ENCODE measurements around the gene C10orf90.
"Not testable (repeated sequence)": the region's sequence is repeated elsewhere in the genome, so short reads cannot be mapped to it uniquely, and the experiment has no call there.

The C10orf90 gene

DNA sequence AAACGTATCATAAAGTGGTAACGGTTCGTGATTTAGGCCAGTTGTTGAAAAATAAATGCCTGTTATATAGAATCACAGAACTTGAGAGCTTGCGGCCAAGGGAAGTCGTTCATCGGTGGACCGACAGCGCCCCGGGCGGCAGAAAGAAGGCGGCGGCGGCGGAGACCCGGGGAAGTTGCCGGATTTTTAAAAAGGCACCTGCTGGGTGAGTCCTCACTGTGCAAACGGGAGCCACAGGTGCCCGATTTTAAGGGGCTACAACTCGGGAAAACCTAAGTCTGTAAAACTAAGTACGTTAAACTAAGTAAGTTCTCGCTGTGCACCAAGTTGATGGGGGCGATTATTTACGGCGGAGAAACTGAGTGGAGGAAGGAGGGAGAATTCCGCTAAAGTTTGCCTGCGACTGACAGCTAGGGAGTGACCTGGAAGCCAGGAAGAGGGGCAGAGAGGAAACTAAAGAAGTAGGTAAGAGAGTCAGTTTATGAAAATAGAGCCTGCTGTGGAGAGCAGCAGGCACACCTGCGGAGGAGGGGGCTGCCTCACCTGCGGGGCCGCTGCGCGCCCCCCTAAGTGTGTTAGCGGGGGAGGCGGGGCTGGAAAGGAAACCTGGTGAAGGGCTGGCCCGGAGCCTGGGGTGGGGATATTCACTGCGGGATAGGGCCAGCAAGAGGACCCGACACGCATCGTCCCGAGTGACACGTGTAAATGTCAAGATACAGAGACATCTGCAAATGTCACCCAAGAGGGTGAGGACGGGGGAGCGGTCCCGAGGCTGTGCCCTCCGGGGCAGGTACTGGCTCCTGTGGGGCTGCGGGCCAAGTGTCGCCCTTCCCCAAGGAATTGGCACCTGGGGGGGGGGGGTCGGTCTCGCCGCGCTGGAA is 283.2 kb downstream of the C10orf90 start:
- Histone ChIP-seq H3K79me1 (ENCODE audit: low read depth, low read length) (no peaks in the 10 kb centered on the region), H3K27ac (replicated peaks; ENCODE audit: low read length) (no peak overlapping the region), H2AK5ac (ENCODE audit: low read depth, low read length) (no peak overlapping the region), H3K4me2 (ENCODE audit: insufficient read depth, low read length, poor library complexity, severe bottlenecking) (peak overlapping the region; percentile 98), H2BK12ac (ENCODE audit: low read length) (no peak overlapping the region), H3K4ac (ENCODE audit: low read length) (no peak overlapping the region), H3K4me1 (ENCODE audit: control insufficient read depth in 2 of 2, insufficient read depth in 1 of 2, low read depth in 1 of 2, low read length in 2 of 2) (peaks cover 5 to 13% of the 10 kb centered on the region in 2 donors), H3K9ac (ENCODE audit: low read depth, low read length, poor library complexity) (peak overlapping the region; percentile 12), H3K36me3 (replicated peaks in 1 of 2; ENCODE audit: control insufficient read depth in 2 of 2, insufficient read depth in 2 of 2, low read length in 2 of 2) (no peaks in the 10 kb centered on the region), H4K91ac (ENCODE audit: low read depth, low read length, poor library complexity) (no peak overlapping the region), H3K18ac (ENCODE audit: low read length) (peak overlapping the region; percentile 35), H4K8ac (ENCODE audit: low read depth, low read length) (no peak overlapping the region), H2BK15ac (ENCODE audit: low read length) (no peak overlapping the region), H2BK120ac (ENCODE audit: low read depth, low read length) (no peak overlapping the region), H3K23ac (ENCODE audit: low read depth, low read length, poor library complexity) (peak overlapping the region; percentile 35), H3K4me3 (ENCODE audit: low read length in 2 of 2) (peak overlapping the region; percentile 37 to 85), H2AFZ (ENCODE audit: low read length) (peak overlapping the region; percentile 90), H3K14ac (ENCODE audit: low read length) (no peak overlapping the region), H3K27me3 (ENCODE audit: control insufficient read depth in 3 of 3, insufficient read depth in 3 of 3, low read depth in 1 of 3, low read length in 3 of 3) (peaks cover 3 to 32% (median 20%) of the 10 kb centered on the region in 3 experiments), H3K9me3 (replicated peaks in 1 of 2; ENCODE audit: control insufficient read depth in 2 of 2, insufficient read depth in 1 of 2, low read depth in 1 of 2, low read length in 2 of 2) (peaks cover 2 to 10% of the 10 kb centered on the region in 2 donors), H2BK5ac (ENCODE audit: low read length) (no peak overlapping the region)
- DNase-seq (ENCODE audit: low spot score), result peak; percentile 54
- no CpG with 5 or more reads among the region's 50 CpGs for WGBS, 2 donors (ENCODE audit: extremely low coverage in 2 of 2, insufficient read length in 2 of 2, insufficient replicate concordance in 1 of 2)

DNA sequence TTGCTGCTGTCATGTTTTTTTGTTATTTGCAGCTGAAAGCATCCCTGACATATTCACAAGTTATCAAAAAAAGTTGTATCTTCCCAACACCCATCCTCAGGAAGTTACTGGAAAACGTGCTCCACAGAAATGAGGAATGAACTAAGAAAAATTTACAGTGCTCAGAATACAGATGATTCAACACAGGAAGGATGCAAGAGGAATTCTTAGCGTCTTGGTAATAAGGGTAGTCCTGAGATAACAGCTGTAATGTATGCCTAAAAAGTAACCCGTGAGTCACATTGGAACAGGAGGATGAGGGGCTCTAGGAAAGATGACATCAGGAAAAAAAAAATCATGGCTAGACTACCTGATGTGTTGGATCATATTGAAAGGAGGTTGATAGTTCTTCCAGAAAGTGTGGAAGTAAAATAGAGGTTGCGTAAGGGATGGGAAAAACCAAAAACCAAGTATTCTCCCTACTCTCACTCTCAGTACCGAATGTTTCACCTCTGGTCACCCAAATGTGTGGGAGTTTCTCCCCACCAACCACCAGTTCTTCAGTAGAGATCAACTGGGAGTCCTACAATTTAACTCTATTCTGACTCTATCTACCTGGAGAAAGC is 286.1 kb downstream of the C10orf90 start:
- Histone ChIP-seq H3K4me1 (ENCODE audit: control insufficient read depth in 2 of 2, insufficient read depth in 1 of 2, low read depth in 1 of 2, low read length in 2 of 2) (peaks cover 2 to 3% of the 10 kb centered on the region in 2 donors), H3K4me2 (ENCODE audit: insufficient read depth, low read length, poor library complexity, severe bottlenecking) (no peak overlapping the region), H4K91ac (ENCODE audit: low read depth, low read length, poor library complexity) (no peak overlapping the region), H4K8ac (ENCODE audit: low read depth, low read length) (no peak overlapping the region), H2BK15ac (ENCODE audit: low read length) (no peak overlapping the region), H3K36me3 (replicated peaks in 1 of 2; ENCODE audit: control insufficient read depth in 2 of 2, insufficient read depth in 2 of 2, low read length in 2 of 2) (no peaks in the 10 kb centered on the region), H3K23ac (ENCODE audit: low read depth, low read length, poor library complexity) (no peak overlapping the region), H2BK5ac (ENCODE audit: low read length) (no peak overlapping the region), H3K27me3 (ENCODE audit: control insufficient read depth in 3 of 3, insufficient read depth in 3 of 3, low read depth in 1 of 3, low read length in 3 of 3) (peaks cover under 1 to 29% (median 18%) of the 10 kb centered on the region in 3 experiments), H3K27ac (replicated peaks; ENCODE audit: low read length) (no peak overlapping the region), H3K4me3 (ENCODE audit: low read length in 2 of 2) (no peak overlapping the region), H3K18ac (ENCODE audit: low read length) (no peak overlapping the region), H2AK5ac (ENCODE audit: low read depth, low read length) (no peak overlapping the region), H3K79me1 (ENCODE audit: low read depth, low read length) (no peaks in the 10 kb centered on the region), H2BK120ac (ENCODE audit: low read depth, low read length) (no peak overlapping the region), H2BK12ac (ENCODE audit: low read length) (no peak overlapping the region), H3K14ac (ENCODE audit: low read length) (no peak overlapping the region), H3K9me3 (replicated peaks in 1 of 2; ENCODE audit: control insufficient read depth in 2 of 2, insufficient read depth in 1 of 2, low read depth in 1 of 2, low read length in 2 of 2) (peaks cover 1 to 10% of the 10 kb centered on the region in 2 donors), H2AFZ (ENCODE audit: low read length) (no peak overlapping the region), H3K9ac (ENCODE audit: low read depth, low read length, poor library complexity) (no peak overlapping the region), H3K4ac (ENCODE audit: low read length) (no peak overlapping the region)
- DNase-seq (ENCODE audit: low spot score), result no peak
- no CpG with 5 or more reads among the region's 5 CpGs for WGBS, 2 donors (ENCODE audit: extremely low coverage in 2 of 2, insufficient read length in 2 of 2, insufficient replicate concordance in 1 of 2)

DNA sequence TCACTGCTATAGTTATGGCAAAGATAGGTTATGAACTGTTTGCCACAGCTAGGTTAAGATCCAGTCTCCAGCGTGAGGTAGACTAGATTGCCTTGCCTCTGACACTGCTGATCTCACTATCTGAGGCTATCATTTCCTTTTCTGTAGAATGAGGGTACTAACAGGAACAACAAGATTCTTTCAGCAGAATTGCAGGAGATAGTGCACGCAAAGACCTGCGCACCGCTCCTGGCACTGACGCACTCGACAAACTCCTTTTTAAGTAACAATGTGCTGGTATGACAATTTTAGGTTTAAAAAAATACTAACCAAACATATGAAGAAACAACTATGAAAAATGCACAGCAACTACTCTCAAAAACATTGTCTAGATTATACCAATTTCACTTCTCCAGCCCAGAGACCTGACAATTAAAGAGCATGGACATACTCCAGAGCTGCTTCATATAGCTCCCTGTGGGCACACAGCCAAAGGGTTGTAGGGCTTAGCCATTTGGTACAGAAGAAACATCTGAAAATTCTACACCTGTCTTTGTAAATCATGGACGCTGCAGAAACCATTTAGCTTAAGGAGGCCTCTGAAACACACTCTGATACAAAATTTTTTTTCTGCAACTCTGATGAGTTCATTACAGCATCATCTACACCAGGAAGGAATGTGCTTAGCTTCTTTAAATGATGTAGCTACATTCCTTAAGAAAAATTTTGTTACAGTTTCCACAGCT is 290.0 kb downstream of the C10orf90 start:
- Histone ChIP-seq H3K14ac (ENCODE audit: low read length) (no peak overlapping the region), H2BK15ac (ENCODE audit: low read length) (no peak overlapping the region), H2BK12ac (ENCODE audit: low read length) (no peak overlapping the region), H3K36me3 (replicated peaks in 1 of 2; ENCODE audit: control insufficient read depth in 2 of 2, insufficient read depth in 2 of 2, low read length in 2 of 2) (no peaks in the 10 kb centered on the region), H3K4ac (ENCODE audit: low read length) (no peak overlapping the region), H3K23ac (ENCODE audit: low read depth, low read length, poor library complexity) (no peak overlapping the region), H3K18ac (ENCODE audit: low read length) (no peak overlapping the region), H3K9me3 (replicated peaks in 1 of 2; ENCODE audit: control insufficient read depth in 2 of 2, insufficient read depth in 1 of 2, low read depth in 1 of 2, low read length in 2 of 2) (peaks cover 3 to 6% of the 10 kb centered on the region in 2 donors), H2AK5ac (ENCODE audit: low read depth, low read length) (no peak overlapping the region), H3K4me3 (ENCODE audit: low read length in 2 of 2) (no peak overlapping the region), H3K79me1 (ENCODE audit: low read depth, low read length) (no peaks in the 10 kb centered on the region), H2BK5ac (ENCODE audit: low read length) (no peak overlapping the region), H3K9ac (ENCODE audit: low read depth, low read length, poor library complexity) (no peak overlapping the region), H3K27ac (replicated peaks; ENCODE audit: low read length) (no peak overlapping the region), H3K4me1 (ENCODE audit: control insufficient read depth in 2 of 2, insufficient read depth in 1 of 2, low read depth in 1 of 2, low read length in 2 of 2) (peaks cover 0 to 2% of the 10 kb centered on the region in 2 donors), H3K27me3 (ENCODE audit: control insufficient read depth in 3 of 3, insufficient read depth in 3 of 3, low read depth in 1 of 3, low read length in 3 of 3) (peaks cover 0 to 3% (median 0%) of the 10 kb centered on the region in 3 experiments), H2BK120ac (ENCODE audit: low read depth, low read length) (no peak overlapping the region), H4K8ac (ENCODE audit: low read depth, low read length) (no peak overlapping the region), H3K4me2 (ENCODE audit: insufficient read depth, low read length, poor library complexity, severe bottlenecking) (no peak overlapping the region), H2AFZ (ENCODE audit: low read length) (no peak overlapping the region), H4K91ac (ENCODE audit: low read depth, low read length, poor library complexity) (no peak overlapping the region)
- no CpG with 5 or more reads among the region's 7 CpGs for WGBS, 2 donors (ENCODE audit: extremely low coverage in 2 of 2, insufficient read length in 2 of 2, insufficient replicate concordance in 1 of 2)
- DNase-seq (ENCODE audit: low spot score), result no peak

DNA sequence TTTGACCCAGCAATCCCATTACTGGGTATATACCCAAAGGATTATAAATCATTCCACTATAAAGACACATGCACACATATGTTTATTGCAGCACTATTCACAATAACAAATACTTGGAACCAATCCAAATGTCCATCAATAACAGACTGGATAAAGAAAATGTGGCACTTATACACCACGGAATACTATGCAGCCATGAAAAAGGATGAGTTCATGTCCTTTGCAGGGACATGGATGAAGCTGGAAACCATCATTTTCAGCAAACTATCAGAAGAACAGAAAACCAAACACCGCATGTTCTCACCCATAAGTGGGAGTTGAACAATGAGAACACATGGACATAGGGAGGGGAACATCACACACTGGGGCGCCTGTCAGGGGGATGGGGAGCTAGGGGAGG is 291.3 kb downstream of the C10orf90 start:
- H2BK120ac ChIP-seq (ENCODE audit: low read depth, low read length); DNase-seq (ENCODE audit: low spot score); H2BK15ac ChIP-seq (ENCODE audit: low read length); H4K91ac ChIP-seq (ENCODE audit: low read depth, low read length, poor library complexity); H3K27ac ChIP-seq (replicated peaks; ENCODE audit: low read length); H3K4me1 ChIP-seq (ENCODE audit: control insufficient read depth in 2 of 2, insufficient read depth in 1 of 2, low read depth in 1 of 2, low read length in 2 of 2); H3K9me3 ChIP-seq (replicated peaks in 1 of 2; ENCODE audit: control insufficient read depth in 2 of 2, insufficient read depth in 1 of 2, low read depth in 1 of 2, low read length in 2 of 2); H2BK5ac ChIP-seq (ENCODE audit: low read length); H3K18ac ChIP-seq (ENCODE audit: low read length); H3K14ac ChIP-seq (ENCODE audit: low read length); H3K4me3 ChIP-seq (ENCODE audit: low read length in 2 of 2); H3K4me2 ChIP-seq (ENCODE audit: insufficient read depth, low read length, poor library complexity, severe bottlenecking); H4K8ac ChIP-seq (ENCODE audit: low read depth, low read length); H3K23ac ChIP-seq (ENCODE audit: low read depth, low read length, poor library complexity); H3K36me3 ChIP-seq (replicated peaks in 1 of 2; ENCODE audit: control insufficient read depth in 2 of 2, insufficient read depth in 2 of 2, low read length in 2 of 2); H3K4ac ChIP-seq (ENCODE audit: low read length); H3K27me3 ChIP-seq (ENCODE audit: control insufficient read depth in 3 of 3, insufficient read depth in 3 of 3, low read depth in 1 of 3, low read length in 3 of 3); H2BK12ac ChIP-seq (ENCODE audit: low read length); H3K79me1 ChIP-seq (ENCODE audit: low read depth, low read length); H3K9ac ChIP-seq (ENCODE audit: low read depth, low read length, poor library complexity); H2AFZ ChIP-seq (ENCODE audit: low read length); H2AK5ac ChIP-seq (ENCODE audit: low read depth, low read length): not testable (repeated sequence)
- WGBS, 2 donors (ENCODE audit: extremely low coverage in 2 of 2, insufficient read length in 2 of 2, insufficient replicate concordance in 1 of 2), result no CpG with 5 or more reads among the region's 3 CpGs
